Vagina (tissue), 2 donors: Measurements from ENCODE around the gene PAPPA2. TPM values are rescaled to one million over a fixed set of nuclear protein-coding genes. Genes with fewer than 3 reads are reported as not detected.

Source experiments
- DNase-seq, 2 donors: peaks; one replicate each; pipeline ENCODE4 v3.0.0-alpha.2; 2017; ENCODE audit errors: extremely low spot score in 2 of 2
- H3K27ac ChIP-seq: fragments of 200-600 bp; sonication (generic); one replicate; pipeline ENCODE4 v1.5.1; 2019
- H3K27me3 ChIP-seq: fragments of 200-600 bp; sonication (generic); one replicate; pipeline ENCODE4 v1.5.1; 2019
- H3K36me3 ChIP-seq, 2 donors: fragments of 200-600 bp; sonication (generic); one replicate each; pipeline ENCODE4 v1.5.1; 2017 to 2019
- H3K4me1 ChIP-seq: fragments of 200-600 bp; sonication (generic); one replicate; pipeline ENCODE4 v1.5.1; 2019
- H3K4me3 ChIP-seq, 2 donors: fragments of 200-600 bp; sonication (generic); 1 replicate in 1 of 2; 2 replicates in 1 of 2; pipeline ENCODE4 v1.5.1; 2016 to 2019
- H3K9me3 ChIP-seq: fragments of 200-600 bp; sonication (generic); one replicate; pipeline ENCODE4 v1.5.1; 2019
- CTCF ChIP-seq, 3 experiments: fragments of 450-650 bp in 2 of 3; fragments of 200-600 bp in 1 of 3; sonication (generic) in 1 of 3; IDR thresholded peaks; one replicate each; pipeline ENCODE4 v1.5.1; 2017 to 2019; ENCODE audit warnings: antibody characterized with exemption in 3 of 3, mild to moderate bottlenecking in 2 of 3, moderate library complexity in 2 of 3
- POLR2A ChIP-seq, 2 donors: fragments of 450-650 bp; IDR thresholded peaks; one replicate each; pipeline ENCODE4 v1.6.1; 2017; ENCODE audit warnings: antibody characterized with exemption in 2 of 2, mild to moderate bottlenecking in 2 of 2, moderate library complexity in 2 of 2
- POLR2AphosphoS5 ChIP-seq, 2 donors: sonication (generic); formaldehyde crosslinking; IDR thresholded peaks; one replicate each; pipeline ENCODE4 v1.9.0; 2017; ENCODE audit warnings: antibody characterized with exemption in 2 of 2, mild to moderate bottlenecking in 2 of 2, low read depth in 1 of 2; ENCODE audit not compliant: insufficient read depth in 1 of 2
- intact Hi-C: fragments of 100-400 bp; cut with DNase I; formaldehyde crosslinking; loops from one replicate; pipeline ENCODE4 v1.15.1; 2023
- total RNA-seq: library from RNA; depleted of rRNA; stranded (reverse); fragments of >200 nt; gene quantifications from one replicate; pipeline ENCODE4 v1.2.3, GENCODE V29; 2016

Gene PAPPA2
- total RNA-seq, 1 donor from 2014 or later = 0.25 TPM

GRCh38 chr1:176575991-176576390, 113.0 kb downstream of the PAPPA2 start:
- Histone ChIP-seq H3K9me3 (no peaks in the 10 kb centered on the region), H3K27ac (no peak overlapping the region), H3K4me1 (no peaks in the 10 kb centered on the region), H3K4me3 (no peak overlapping the region), H3K27me3 (no peaks in the 10 kb centered on the region), H3K36me3 (no peaks in the 10 kb centered on the region)
- no peak for TF ChIP-seq CTCF (IDR thresholded peaks at IDR 0.05)
- no peak for TF ChIP-seq POLR2AphosphoS5 (IDR thresholded peaks at IDR 0.05; ENCODE audit: insufficient read depth in 1 of 2, low read depth in 1 of 2)
- TF ChIP-seq POLR2A (IDR thresholded peaks at IDR 0.05) = no peak
- intact Hi-C loops = no loop called here
- no peak for DNase-seq

- Histone ChIP-seq H3K4me1 (no peaks in the 10 kb centered on the region), H3K4me3 (no peak overlapping the region), H3K9me3 (no peaks in the 10 kb centered on the region), H3K36me3 (no peaks in the 10 kb centered on the region), H3K27me3 (no peaks in the 10 kb centered on the region), H3K27ac (no peak overlapping the region)
- no peak for DNase-seq
- TF ChIP-seq CTCF (IDR thresholded peaks at IDR 0.05) = no peak
- no peak for TF ChIP-seq POLR2AphosphoS5 (IDR thresholded peaks at IDR 0.05; ENCODE audit: insufficient read depth in 1 of 2, low read depth in 1 of 2)
- no peak for TF ChIP-seq POLR2A (IDR thresholded peaks at IDR 0.05)
- intact Hi-C loops = no loop called here
Observed at GRCh38 chr1:176576670-176577069, 113.7 kb downstream of the PAPPA2 start.

- Histone ChIP-seq H3K9me3 (no peaks in the 10 kb centered on the region), H3K4me1 (no peaks in the 10 kb centered on the region), H3K27ac (no peak overlapping the region), H3K36me3 (no peaks in the 10 kb centered on the region), H3K27me3 (no peaks in the 10 kb centered on the region), H3K4me3 (no peak overlapping the region)
- intact Hi-C loops = no loop called here
- DNase-seq = no peak
- no peak for TF ChIP-seq POLR2A (IDR thresholded peaks at IDR 0.05)
- no peak for TF ChIP-seq CTCF (IDR thresholded peaks at IDR 0.05)
- TF ChIP-seq POLR2AphosphoS5 (IDR thresholded peaks at IDR 0.05; ENCODE audit: insufficient read depth in 1 of 2, low read depth in 1 of 2) = no peak
Observed at GRCh38 chr1:176577646-176578197, 114.7 kb downstream of the PAPPA2 start.

GRCh38 chr1:176579087-176579486, 116.1 kb downstream of the PAPPA2 start:
- intact Hi-C loops = no loop called here
- Histone ChIP-seq H3K27me3 (no peaks in the 10 kb centered on the region), H3K4me3 (no peak overlapping the region), H3K36me3 (no peaks in the 10 kb centered on the region), H3K4me1 (no peaks in the 10 kb centered on the region), H3K27ac (no peak overlapping the region), H3K9me3 (no peaks in the 10 kb centered on the region)
- no peak for DNase-seq
- TF ChIP-seq CTCF (IDR thresholded peaks at IDR 0.05) = no peak
- no peak for TF ChIP-seq POLR2AphosphoS5 (IDR thresholded peaks at IDR 0.05; ENCODE audit: insufficient read depth in 1 of 2, low read depth in 1 of 2)
- no peak for TF ChIP-seq POLR2A (IDR thresholded peaks at IDR 0.05)

GRCh38 chr1:176595217-176595616, 132.2 kb downstream of the PAPPA2 start:
- H3K4me1 ChIP-seq = no peaks in the 10 kb centered on the region
- no peaks in the 10 kb centered on the region for H3K36me3 ChIP-seq
- DNase-seq = no peak
- intact Hi-C loops = no loop called here
- no peak overlapping the region for H3K27ac ChIP-seq
- TF ChIP-seq POLR2AphosphoS5 (IDR thresholded peaks at IDR 0.05; ENCODE audit: insufficient read depth in 1 of 2, low read depth in 1 of 2) (no peak), CTCF (IDR thresholded peaks at IDR 0.05) (no peak), POLR2A (IDR thresholded peaks at IDR 0.05) (no peak)
- H3K9me3 ChIP-seq = no peaks in the 10 kb centered on the region
- H3K27me3 ChIP-seq = no peaks in the 10 kb centered on the region
- H3K4me3 ChIP-seq = no peak overlapping the region
